Measurements from ENCODE around the gene SMC6.

GRCh38 chr2:17672583-17673317 is 80.9 kb downstream of the SMC6 start:
- no peak for TF ChIP-seq POLR2A (IDR thresholded peaks at IDR 0.05)
- TF ChIP-seq POLR2AphosphoS5 (IDR thresholded peaks at IDR 0.05) = no peak
- no peak for TF ChIP-seq EP300 (IDR thresholded peaks at IDR 0.05)
